Spleen (tissue), 7 donors: ENCODE measurements around the gene LAMC2.

Experiments used
- CTCF ChIP-seq, 11 experiments: fragments of 200-600 bp in 7 of 11; fragments of 450-650 bp in 4 of 11; sonication (generic) in 4 of 11; IDR thresholded peaks in 8 of 11; conservative IDR thresholded peaks in 3 of 11; 1 replicate in 7 of 11; 2 replicates in 4 of 11; pipeline versions ENCODE4 v1.4.0 to v1.8.0; 2016 to 2021; ENCODE audit warnings: antibody characterized with exemption in 11 of 11, inconsistent platforms in 4 of 11, mild to moderate bottlenecking in 1 of 11
- POLR2A ChIP-seq, 3 donors: fragments of 450-650 bp; IDR thresholded peaks; one replicate each; pipeline ENCODE4 v1.5.1; 2017; ENCODE audit warnings: antibody characterized with exemption in 3 of 3, mild to moderate bottlenecking in 1 of 3
- POLR2AphosphoS5 ChIP-seq, 3 donors: sonication (generic); formaldehyde crosslinking; IDR thresholded peaks; one replicate each; pipeline ENCODE4 v1.5.1; 2017; ENCODE audit warnings: antibody characterized with exemption in 3 of 3
- donor health status: DM: no; HTN: no; CAD: no; lungs with moderate emphysema.
- donor health status: DM: no; HTN: no; CAD: no.
- donor health status: DM: no; HTN: no; CAD: no.

DNA sequence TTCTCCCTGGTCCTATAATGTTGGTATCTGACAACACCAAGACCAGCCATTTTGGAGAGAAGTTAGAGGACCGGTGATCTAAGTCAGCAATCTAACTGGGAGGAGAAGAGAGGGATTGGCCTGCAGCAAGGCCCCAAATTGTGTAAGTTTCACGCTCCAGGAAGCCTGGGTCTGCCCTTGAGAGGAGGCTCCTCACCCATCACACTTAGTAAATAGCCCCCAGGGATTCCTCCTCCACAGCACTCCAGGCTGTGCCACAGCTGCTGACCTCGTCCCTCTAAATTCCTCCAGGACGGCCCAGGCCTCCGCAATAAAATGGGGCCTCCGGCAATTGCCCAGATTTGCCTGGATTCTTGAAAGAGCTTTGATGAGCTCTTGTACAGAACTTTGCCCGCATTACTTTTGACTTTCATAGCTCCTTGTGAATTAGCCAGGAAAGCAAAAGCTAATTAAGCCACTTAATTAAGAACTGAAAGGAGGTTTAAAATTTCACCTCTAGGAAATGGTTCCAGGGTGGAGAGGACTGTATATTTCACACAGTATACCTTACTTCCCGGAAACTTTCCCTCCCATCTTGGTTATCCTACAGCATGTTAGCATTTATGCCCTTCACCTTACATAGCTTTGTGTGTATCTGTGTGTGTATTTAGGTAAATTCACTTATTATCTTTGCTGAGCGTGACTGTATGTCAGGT lies 90.5 kb downstream of the LAMC2 start:
- TF ChIP-seq POLR2AphosphoS5 (IDR thresholded peaks at IDR 0.05) (no peak), CTCF (IDR thresholded peaks at IDR 0.05 in 8 of 11, conservative IDR thresholded peaks at IDR 0.05 in 3 of 11) (no peak), POLR2A (IDR thresholded peaks at IDR 0.05) (no peak)
